Gastrocnemius medialis (tissue), 4 donors: ENCODE results near the gene DOK5. TPM values are rescaled to one million over a fixed set of nuclear protein-coding genes. Genes with fewer than 3 reads are reported as not detected.

Experiments
- ATAC-seq, 2 donors: fragments of 150-250 bp; one replicate each; pipeline ENCODE4 v1.9.1; 2016
- DNase-seq, 2 donors: peaks; one replicate each; pipeline ENCODE4 v3.0.0-alpha.2; 2019
- H3K27ac ChIP-seq, 4 donors: fragments of 200-600 bp; sonication (generic); 1 replicate in 1 of 4; 2 replicates in 3 of 4; pipeline ENCODE4 v1.5.1; 2016 to 2018; ENCODE audit warnings: mild to moderate bottlenecking in 2 of 4, moderate library complexity in 1 of 4
- H3K27me3 ChIP-seq, 3 donors: fragments of 200-600 bp; sonication (generic) in 2 of 3; 1 replicate in 1 of 3; 2 replicates in 2 of 3; pipeline versions ENCODE4 v1.5.1 to v1.6.0; 2016 to 2019; ENCODE audit warnings: mild to moderate bottlenecking in 1 of 3, moderate library complexity in 1 of 3
- H3K36me3 ChIP-seq, 2 donors: fragments of 200-600 bp; sonication (generic) in 1 of 2; one replicate each; pipeline ENCODE4 v1.5.1; 2017 to 2018
- H3K4me1 ChIP-seq, 2 donors: fragments of 200-600 bp; sonication (generic) in 1 of 2; one replicate each; pipeline ENCODE4 v1.5.1; 2016 to 2017; ENCODE audit warnings: mild to moderate bottlenecking in 2 of 2
- H3K4me3 ChIP-seq, 4 donors: fragments of 200-600 bp; sonication (generic) in 3 of 4; 1 replicate in 1 of 4; 2 replicates in 3 of 4; pipeline ENCODE4 v1.5.1; 2016 to 2019; ENCODE audit warnings: mild to moderate bottlenecking in 2 of 4
- H3K9me3 ChIP-seq, 3 donors: fragments of 200-600 bp; sonication (generic) in 2 of 3; 1 replicate in 1 of 3; 2 replicates in 2 of 3; pipeline ENCODE4 v1.5.1; 2016 to 2019
- POLR2A ChIP-seq, 2 donors: fragments of 450-650 bp; IDR thresholded peaks; one replicate each; pipeline ENCODE4 v1.6.1; 2017; ENCODE audit warnings: antibody characterized with exemption in 2 of 2, mild to moderate bottlenecking in 2 of 2, moderate library complexity in 2 of 2
- in situ Hi-C, 4 donors: fragments of 200-750 bp; cut with MboI; loops; one replicate each; pipeline versions ENCODE4 v1.15.0 to v1.8.0; 2017; ENCODE audit warnings: low sequenced_read_pairs in 4 of 4
- intact Hi-C: fragments of 100-400 bp; cut with DNase I; formaldehyde crosslinking; loops from one replicate; pipeline ENCODE4 v1.15.1; 2023; ENCODE audit warnings: low total_unique reads
- total RNA-seq, 4 donors: library from RNA; depleted of rRNA; stranded (reverse); fragments of >200 nt; gene quantifications; one replicate each; pipeline versions ENCODE4 v1.1.0 to v1.2.3, GENCODE V29; 2016
- TF ChIP-seq, protein P1 (sequence below), 5 experiments: fragments of 450-650 bp in 3 of 5; fragments of 200-600 bp in 2 of 5; sonication (generic) in 2 of 5; IDR thresholded peaks in 4 of 5; conservative IDR thresholded peaks in 1 of 5; 1 replicate in 4 of 5; 2 replicates in 1 of 5; pipeline ENCODE4 v1.5.1; 2016 to 2019; ENCODE audit warnings: antibody characterized with exemption in 5 of 5, mild to moderate bottlenecking in 3 of 5, moderate library complexity in 3 of 5

DOK5 gene
- total RNA-seq, 4 donors from 2014 or later: 1.2 to 12.7 (median 7.4) TPM

DNA sequence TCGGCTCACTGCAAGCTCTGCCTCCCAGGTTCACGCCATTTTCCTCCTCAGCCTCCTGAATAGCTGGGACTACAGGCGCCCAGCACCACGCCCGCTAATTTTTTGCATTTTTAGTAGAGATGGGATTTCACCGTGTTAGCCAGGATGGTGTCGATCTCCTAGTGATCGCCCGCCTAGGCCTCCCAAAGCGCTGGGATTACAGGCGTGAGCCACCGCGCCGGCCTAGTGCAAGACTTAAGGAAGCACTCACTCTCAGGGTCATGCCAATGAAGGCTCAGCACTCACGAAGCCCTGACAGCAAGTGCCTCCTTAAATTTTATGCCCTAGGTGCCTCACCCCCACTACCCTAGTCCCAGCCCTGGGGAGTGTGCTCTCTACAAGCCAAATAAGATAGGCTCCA is 4.7 kb upstream of the DOK5 start:
- in situ Hi-C loops: loop anchor here in 2 of 4 donors (25.0 kb wide), 1 partner anchor 167 kb away; no protein-coding TSS in a partner anchor
- no peak overlapping the region for H3K27ac ChIP-seq
- H3K4me3 ChIP-seq: no peak overlapping the region
- TF ChIP-seq, protein P1, sequence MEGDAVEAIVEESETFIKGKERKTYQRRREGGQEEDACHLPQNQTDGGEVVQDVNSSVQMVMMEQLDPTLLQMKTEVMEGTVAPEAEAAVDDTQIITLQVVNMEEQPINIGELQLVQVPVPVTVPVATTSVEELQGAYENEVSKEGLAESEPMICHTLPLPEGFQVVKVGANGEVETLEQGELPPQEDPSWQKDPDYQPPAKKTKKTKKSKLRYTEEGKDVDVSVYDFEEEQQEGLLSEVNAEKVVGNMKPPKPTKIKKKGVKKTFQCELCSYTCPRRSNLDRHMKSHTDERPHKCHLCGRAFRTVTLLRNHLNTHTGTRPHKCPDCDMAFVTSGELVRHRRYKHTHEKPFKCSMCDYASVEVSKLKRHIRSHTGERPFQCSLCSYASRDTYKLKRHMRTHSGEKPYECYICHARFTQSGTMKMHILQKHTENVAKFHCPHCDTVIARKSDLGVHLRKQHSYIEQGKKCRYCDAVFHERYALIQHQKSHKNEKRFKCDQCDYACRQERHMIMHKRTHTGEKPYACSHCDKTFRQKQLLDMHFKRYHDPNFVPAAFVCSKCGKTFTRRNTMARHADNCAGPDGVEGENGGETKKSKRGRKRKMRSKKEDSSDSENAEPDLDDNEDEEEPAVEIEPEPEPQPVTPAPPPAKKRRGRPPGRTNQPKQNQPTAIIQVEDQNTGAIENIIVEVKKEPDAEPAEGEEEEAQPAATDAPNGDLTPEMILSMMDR (IDR thresholded peaks at IDR 0.05 in 4 of 5, conservative IDR thresholded peaks at IDR 0.05 in 1 of 5): no peak
- no peak for TF ChIP-seq POLR2A (IDR thresholded peaks at IDR 0.05)
- DNase-seq (no peak), ATAC-seq (no peak)
- H3K9me3 ChIP-seq: no peaks in the 10 kb centered on the region
- intact Hi-C loops: loop anchor here (10.0 kb wide), 1 partner anchor 154 kb away; no protein-coding TSS in a partner anchor
- no peaks in the 10 kb centered on the region for H3K27me3 ChIP-seq
- H3K4me1 ChIP-seq: peaks cover 3 to 8% of the 10 kb centered on the region in 2 donors
- no peaks in the 10 kb centered on the region for H3K36me3 ChIP-seq

DNA sequence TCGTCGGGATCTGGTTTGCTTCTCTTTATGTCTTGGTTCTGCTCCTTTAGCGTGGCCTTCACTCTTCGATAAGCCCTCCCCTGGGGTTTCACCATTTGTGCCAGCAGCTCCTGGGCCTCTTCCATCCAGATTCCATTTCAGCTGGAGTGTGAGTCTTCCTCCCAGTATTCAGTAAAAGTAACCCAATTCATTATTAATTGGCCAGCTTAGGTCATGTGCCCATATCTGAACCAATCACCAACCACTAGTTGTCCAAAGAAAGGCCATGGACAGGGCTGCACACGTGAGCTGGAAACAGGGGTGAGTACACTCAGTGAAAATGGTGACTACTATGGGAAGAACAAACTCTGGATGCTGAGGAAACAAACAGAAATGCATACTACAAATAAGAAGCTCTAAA is 2.8 kb upstream of the DOK5 start:
- Histone ChIP-seq H3K4me3 (no peak overlapping the region), H3K4me1 (peaks cover 12 to 19% of the 10 kb centered on the region in 2 donors), H3K36me3 (no peaks in the 10 kb centered on the region), H3K27me3 (no peaks in the 10 kb centered on the region), H3K27ac (no peak overlapping the region), H3K9me3 (no peaks in the 10 kb centered on the region)
- intact Hi-C loops (loop anchor here (10.0 kb wide), 1 partner anchor 152 kb away; no protein-coding TSS in a partner anchor), in situ Hi-C loops (loop anchor here in 2 of 4 donors (25.0 kb wide), 1 partner anchor 165 kb away; no protein-coding TSS in a partner anchor)
- ATAC-seq (no peak), DNase-seq (no peak)
- TF ChIP-seq, protein P1 (IDR thresholded peaks at IDR 0.05 in 4 of 5, conservative IDR thresholded peaks at IDR 0.05 in 1 of 5): no peak
- no peak for TF ChIP-seq POLR2A (IDR thresholded peaks at IDR 0.05)

DNA sequence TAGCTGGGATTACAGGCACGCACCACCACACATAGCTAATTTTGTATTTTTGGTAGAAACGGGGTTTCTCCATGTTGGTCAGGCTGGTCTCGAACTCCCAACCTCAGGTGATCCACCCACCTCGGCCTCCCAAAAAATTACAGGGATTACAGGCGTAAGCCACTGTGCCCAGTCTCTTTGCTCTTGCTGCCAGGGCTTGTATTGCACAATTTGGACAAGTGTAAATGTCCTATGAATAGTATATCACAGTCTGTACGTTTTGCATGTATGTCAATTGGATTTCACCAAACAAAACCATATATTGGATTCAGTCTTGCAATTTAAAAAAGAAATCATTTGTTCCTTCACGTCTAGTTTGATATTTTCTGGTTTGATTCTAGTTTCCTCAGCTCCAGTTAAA is 2.1 kb upstream of the DOK5 start:
- in situ Hi-C loops: loop anchor here in 2 of 4 donors (25.0 kb wide), 1 partner anchor 164 kb away; no protein-coding TSS in a partner anchor
- Histone ChIP-seq H3K4me3 (no peak overlapping the region), H3K4me1 (peaks cover 13 to 19% of the 10 kb centered on the region in 2 donors), H3K27ac (no peak overlapping the region), H3K36me3 (no peaks in the 10 kb centered on the region), H3K9me3 (no peaks in the 10 kb centered on the region), H3K27me3 (no peaks in the 10 kb centered on the region)
- DNase-seq: no peak
- TF ChIP-seq, protein P1 (IDR thresholded peaks at IDR 0.05 in 4 of 5, conservative IDR thresholded peaks at IDR 0.05 in 1 of 5): no peak
- TF ChIP-seq POLR2A (IDR thresholded peaks at IDR 0.05): no peak
- intact Hi-C loops: loop anchor here (10.0 kb wide), 1 partner anchor 151 kb away; no protein-coding TSS in a partner anchor
- ATAC-seq: no peak

DNA sequence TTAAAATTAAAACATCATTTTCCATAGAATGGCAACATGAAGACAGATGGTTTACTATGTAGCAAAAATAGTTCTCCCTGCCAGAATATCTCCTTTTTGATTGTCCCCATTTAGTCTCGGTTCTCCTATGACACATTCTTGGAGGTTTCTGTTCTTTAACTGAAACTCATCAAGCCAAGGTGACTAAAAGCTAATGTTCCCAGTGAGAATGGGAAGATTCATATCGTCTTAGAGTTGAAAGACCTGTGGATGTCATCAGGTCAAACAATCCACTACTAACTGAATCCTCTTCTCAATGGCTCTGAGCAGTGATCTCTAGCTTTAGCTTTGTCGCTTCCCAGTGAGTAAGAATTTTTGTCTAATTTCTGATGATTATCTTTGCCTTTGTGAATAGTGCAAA is 1.3 kb upstream of the DOK5 start:
- Histone ChIP-seq H3K9me3 (no peaks in the 10 kb centered on the region), H3K27ac (no peak overlapping the region), H3K36me3 (no peaks in the 10 kb centered on the region), H3K27me3 (no peaks in the 10 kb centered on the region), H3K4me1 (peaks cover 13 to 19% of the 10 kb centered on the region in 2 donors), H3K4me3 (no peak overlapping the region)
- intact Hi-C loops (loop anchor here (10.0 kb wide), 1 partner anchor 151 kb away; no protein-coding TSS in a partner anchor), in situ Hi-C loops (loop anchor here in 2 of 4 donors (25.0 kb wide), 1 partner anchor 163 kb away; no protein-coding TSS in a partner anchor)
- TF ChIP-seq, protein P1 (IDR thresholded peaks at IDR 0.05 in 4 of 5, conservative IDR thresholded peaks at IDR 0.05 in 1 of 5): no peak
- no peak for TF ChIP-seq POLR2A (IDR thresholded peaks at IDR 0.05)
- DNase-seq (no peak), ATAC-seq (no peak)
